GM12878 (cell line): ENCODE data around the gene LAMA2. TPM values are rescaled to one million over a fixed set of nuclear protein-coding genes. Genes with fewer than 3 reads are reported as not detected.

Experiments
- ATAC-seq: fragments of 200-7000 bp; cut with Tn5 transposase; 3 replicates; pipeline ENCODE4 v1.9.1; 2020; ENCODE audit warnings: mild to moderate bottlenecking, moderate library complexity
- BruUV-seq: library from RNA; stranded (reverse); fragments of 400-500 nt; replicated peaks from 2 replicates; lab custom pipeline; 2021; lab: Mats Ljungman, UMichigan
- CTCF ChIA-PET: fragments of 300-600 bp; sonication (Branson Sonifier 250); formaldehyde crosslinking; extraction: SDS; loops from one replicate; lab custom pipeline; 2021; ENCODE audit warnings: inconsistent platforms; lab: Yijun Ruan, JAX
- POLR2A ChIA-PET: fragments of 350-600 bp; formaldehyde crosslinking; extraction: SDS; loops from one replicate; lab custom pipeline; 2021; ENCODE audit warnings: inconsistent platforms; lab: Charles Lee
- RAD21 ChIA-PET: fragments of 300-600 bp; sonication (Branson Sonifier 250); formaldehyde crosslinking; loops from one replicate; lab custom pipeline; 2023; ENCODE audit warnings: antibody characterized with exemption; ENCODE audit not compliant: unreplicated experiment; lab: Charles Lee
- SMC1A ChIA-PET: fragments of 300-600 bp; sonication (Branson Sonifier 250); formaldehyde crosslinking; loops from one replicate; lab custom pipeline; 2023; ENCODE audit not compliant: unreplicated experiment, uncharacterized antibody; lab: Charles Lee
- DNase-seq: peaks from one replicate; pipeline ENCODE4 v3.0.0-alpha.2; 2011; ENCODE audit warnings: low read depth, low spot score
- FAIRE-seq: peaks from 3 replicates; lab custom pipeline; 2011; peaks lifted over from hg19 to GRCh38; lab: Jason Lieb, UNC
- H2AFZ ChIP-seq: 2 replicates; pipeline ENCODE4 v1.6.0; 2011; ENCODE audit warnings: low read depth, low read length, control low read depth; ENCODE audit not compliant: control insufficient read depth
- H3K27ac ChIP-seq: 2 replicates; pipeline ENCODE4 v1.5.1; 2011; ENCODE audit warnings: control low read depth; ENCODE audit not compliant: control insufficient read depth, insufficient read depth
- H3K27me3 ChIP-seq, 2 experiments: replicated peaks in 1 of 2; 2 replicates each; pipeline versions ENCODE4 v1.6.0 to v1.6.1; 2011; ENCODE audit warnings: low read length in 1 of 2; ENCODE audit not compliant: control insufficient read depth in 2 of 2, insufficient read depth in 2 of 2
- H3K36me3 ChIP-seq, 2 experiments: 2 replicates each; pipeline ENCODE4 v1.5.1; 2011; ENCODE audit warnings: low read length in 1 of 2; ENCODE audit not compliant: control insufficient read depth in 2 of 2, insufficient read depth in 2 of 2
- H3K4me1 ChIP-seq: 2 replicates; pipeline ENCODE4 v1.6.1; 2011; ENCODE audit warnings: mild to moderate bottlenecking, low read length, moderate library complexity, mixed read lengths; ENCODE audit not compliant: control insufficient read depth, insufficient read depth
- H3K4me2 ChIP-seq: 2 replicates; pipeline ENCODE4 v1.6.0; 2011; ENCODE audit warnings: control low read depth; ENCODE audit not compliant: control insufficient read depth, insufficient read depth
- H3K4me3 ChIP-seq: fragments of 200-600 bp; sonication (generic); 2 replicates; pipeline ENCODE4 v1.5.1; 2016
- H3K79me2 ChIP-seq: 2 replicates; pipeline ENCODE4 v1.6.0; 2011; ENCODE audit warnings: low read length; ENCODE audit not compliant: control insufficient read depth, insufficient read depth
- H3K9ac ChIP-seq: 2 replicates; pipeline ENCODE4 v1.8.0; 2011; ENCODE audit warnings: low read length, control low read depth, mixed read lengths; ENCODE audit not compliant: control insufficient read depth, insufficient read depth
- H3K9me3 ChIP-seq: replicated peaks from 3 replicates; pipeline ENCODE4 v1.5.1; 2011; ENCODE audit warnings: mild to moderate bottlenecking, low read length; ENCODE audit not compliant: control insufficient read depth, insufficient read depth
- H4K20me1 ChIP-seq: 2 replicates; pipeline ENCODE4 v1.6.0; 2011; ENCODE audit not compliant: control insufficient read depth, insufficient read depth
- CEBPB ChIP-seq, 2 experiments: fragments of 150-350 bp in 1 of 2; IDR thresholded peaks; 2 replicates each; pipeline ENCODE4 v1.6.1; 2012 to 2014; ENCODE audit warnings: low read depth in 2 of 2, low read length in 2 of 2, borderline replicate concordance in 1 of 2, inconsistent platforms in 1 of 2
- CHD2 ChIP-seq: IDR thresholded peaks from 2 replicates; pipeline ENCODE4 v1.6.1; 2011; ENCODE audit warnings: low read depth, low read length, improper control_type of control experiment, borderline replicate concordance
- CHD4 ChIP-seq: fragments of 200-600 bp; sonication (generic); IDR thresholded peaks from 2 replicates; pipeline ENCODE4 v1.6.1; 2016; ENCODE audit warnings: mild to moderate bottlenecking
- EED ChIP-seq: sonication (generic); IDR thresholded peaks from 2 replicates; pipeline ENCODE4 v1.6.1; 2016; ENCODE audit warnings: antibody characterized with exemption, low read depth
- ETV6 ChIP-seq, 2 experiments: fragments of 450-650 bp in 1 of 2; IDR thresholded peaks in 1 of 2; conservative IDR thresholded peaks in 1 of 2; 2 replicates each; pipeline ENCODE4 v1.6.1; 2014; ENCODE audit warnings: antibody characterized with exemption in 1 of 2, borderline replicate concordance in 1 of 2, low read depth in 1 of 2, mild to moderate bottlenecking in 1 of 2, moderate library complexity in 1 of 2
- JUND ChIP-seq: IDR thresholded peaks from 2 replicates; pipeline ENCODE4 v1.6.1; 2012; ENCODE audit warnings: low read depth, mild to moderate bottlenecking, low read length, improper control_type of control experiment, moderate library complexity
- LARP7 ChIP-seq: fragments of 450-650 bp; IDR thresholded peaks from 2 replicates; pipeline ENCODE4 v1.6.1; 2017; ENCODE audit warnings: mild to moderate bottlenecking
- NRF1 ChIP-seq: conservative IDR thresholded peaks from 2 replicates; pipeline ENCODE4 v1.6.1; 2011; ENCODE audit warnings: mild to moderate bottlenecking, low read depth, low read length, improper control_type of control experiment
- POLR2A ChIP-seq: IDR thresholded peaks from 2 replicates; pipeline ENCODE4 v1.6.1; 2011; ENCODE audit warnings: low read depth, mild to moderate bottlenecking, low read length
- ZBTB40 ChIP-seq: fragments of 450-650 bp; IDR thresholded peaks from 2 replicates; pipeline ENCODE4 v1.6.1; 2016; ENCODE audit warnings: mild to moderate bottlenecking, moderate library complexity, borderline replicate concordance
- WGBS: methylation state at CpG from one replicate; pipeline ENCODE4 v1.1.6; 2016; ENCODE audit warnings: low lambda C conversion rate; ENCODE audit not compliant: insufficient replicate concordance, insufficient coverage; ENCODE audit errors: missing lambda C conversion rate; 5-methylcytosine and 5-hydroxymethylcytosine counted together
- in situ Hi-C: fragments of 300-500 bp; cut with MboI; formaldehyde crosslinking; loops from 9 replicates; pipeline ENCODE4 v1.14.3; 2018; ENCODE audit warnings: mixed read lengths
- intact Hi-C: fragments of 100-400 bp; cut with micrococcal nuclease; formaldehyde crosslinking; loops from one replicate; pipeline ENCODE4 v1.14.2; 2022; ENCODE audit not compliant: unreplicated experiment
- polyA plus RNA-seq, 11 experiments: library from polyadenylated mRNA; depleted of rRNA in 4 of 11; unstranded in 6 of 11; stranded (reverse) in 5 of 11; fragments of >200 nt; fragmentation: Nextera tagmentation in 4 of 11; fragmentation: Illumina TruSeq in 1 of 11; extraction: Ambion mirVana in 4 of 11; extraction: Trizol in 1 of 11; gene quantifications; 1 replicate in 1 of 11; 2 replicates in 10 of 11; pipeline versions ENCODE4 v1.2.1 to v1.2.3, GENCODE V29; 2011 to 2016; ENCODE audit warnings: inconsistent platforms in 2 of 11, missing spikeins in 2 of 11, low read depth in 1 of 11
- total RNA-seq, 4 experiments: library from RNA; depleted of rRNA in 3 of 4; stranded (reverse); fragments of >200 nt in 3 of 4; fragmentation: Illumina TruSeq in 1 of 4; extraction: Trizol in 1 of 4; gene quantifications; 2 replicates each; pipeline versions ENCODE4 v1.2.1 to v1.2.3, GENCODE V29; 2013 to 2021

LAMA2 gene
- total and polyA plus RNA-seq, 10 of the 15 experiments (the other 5 are each of a cell fraction or from before 2014, with no cell fraction given), result 0.04 to 2.0 (median 0.37) TPM; not detected in 1

- CTCF ChIA-PET, result no interaction called here
- POLR2A ChIA-PET, result no interaction called here
- H3K4me1 ChIP-seq, result no peaks in the 10 kb centered on the region
- RAD21 ChIA-PET, result no interaction called here
- no peak for DNase-seq
- TF ChIP-seq CHD4 (no peak), ZBTB40 (no peak), ETV6 (conservative IDR thresholded peaks at IDR 0.05 in 1 of 2, IDR thresholded peaks at IDR 0.05 in 1 of 2; ENCODE audit: borderline replicate concordance in 1 of 2, low read depth in 1 of 2) (no peak), LARP7 (no peak), JUND (no peak), CHD2 (no peak), CEBPB (IDR thresholded peaks at IDR 0.05; ENCODE audit: borderline replicate concordance in 1 of 2, low read depth in 2 of 2, low read length in 2 of 2) (no peak), EED (no peak), NRF1 (no peak), POLR2A (no peak)
- TF ChIP-seq, all 136 proteins: peak for 0
- no peaks in the 10 kb centered on the region for H3K9me3 ChIP-seq
- in situ Hi-C loops, result no loop called here
- H3K27ac ChIP-seq, result no peak overlapping the region
- intact Hi-C loops, result no loop called here
- FAIRE-seq (no peak), ATAC-seq (no peak)
- 0% methylated on average over 1 of the region's 1 CpG for WGBS
- SMC1A ChIA-PET, result no interaction called here
- H3K36me3 ChIP-seq, result no peaks in the 10 kb centered on the region
- BruUV-seq, result no TSS peak
- no peak overlapping the region for H3K4me3 ChIP-seq
- H4K20me1 ChIP-seq, result no peaks in the 10 kb centered on the region
- H3K79me2 ChIP-seq, result no peaks in the 10 kb centered on the region
- H3K27me3 ChIP-seq, result no peaks in the 10 kb centered on the region
- no peak overlapping the region for H2AFZ ChIP-seq
- no peak overlapping the region for H3K9ac ChIP-seq
- no peak overlapping the region for H3K4me2 ChIP-seq
These were observed 642.1 kb downstream of the LAMA2 start for GRCh38 chr6:129525055-129525454.
